PC-3 (cell line): ENCODE data around the gene C4orf50. TPM values are rescaled to one million over a fixed set of nuclear protein-coding genes. Genes with fewer than 3 reads are reported as not detected.

Source experiments
- ATAC-seq: fragments of 200-7000 bp; cut with Tn5 transposase; 2 replicates; pipeline ENCODE4 v1.9.1; 2020; ENCODE audit warnings: mild to moderate bottlenecking, moderate library complexity
- BruUV-seq: library from RNA; stranded (reverse); fragments of 400-500 nt; replicated peaks from 2 replicates; lab custom pipeline; 2021; lab: Mats Ljungman, UMichigan
- CTCF ChIA-PET: fragments of 300-600 bp; sonication (Branson Sonifier 250); formaldehyde crosslinking; loops from one replicate; lab custom pipeline; 2022; ENCODE audit warnings: antibody characterized with exemption; lab: Charles Lee
- POLR2A ChIA-PET: fragments of 300-600 bp; sonication (Branson Sonifier 250); formaldehyde crosslinking; loops from one replicate; lab custom pipeline; 2022; ENCODE audit warnings: antibody characterized with exemption; ENCODE audit not compliant: unreplicated experiment; lab: Charles Lee
- DNase-seq: peaks from one replicate; pipeline ENCODE4 v3.0.0-alpha.2; 2015
- H2AFZ ChIP-seq: fragments of 300-600 bp; sonication (generic); 2 replicates; pipeline ENCODE4 v1.6.0; 2016; ENCODE audit warnings: antibody characterized with exemption, low read length
- H3F3A ChIP-seq: fragments of 300-600 bp; sonication (generic); one replicate; pipeline ENCODE4 v1.6.0; 2017; ENCODE audit warnings: antibody characterized with exemption, low read length, control low read depth, mild to moderate bottlenecking; ENCODE audit not compliant: unreplicated experiment
- H3K27ac ChIP-seq: fragments of 300-600 bp; sonication (generic); 2 replicates; pipeline ENCODE4 v1.5.1; 2016; ENCODE audit warnings: mild to moderate bottlenecking, low read length
- H3K27me3 ChIP-seq: fragments of 300-600 bp; sonication (generic); 2 replicates; pipeline ENCODE4 v1.6.1; 2016; ENCODE audit warnings: low read length, mixed read lengths
- H3K36me3 ChIP-seq: fragments of 300-600 bp; sonication (generic); 2 replicates; pipeline ENCODE4 v1.6.1; 2016; ENCODE audit warnings: low read depth, mixed run types, low read length, mixed read lengths
- H3K4me1 ChIP-seq: fragments of 300-600 bp; sonication (generic); 2 replicates; pipeline ENCODE4 v1.5.1; 2016; ENCODE audit warnings: low read length; ENCODE audit not compliant: insufficient read depth
- H3K4me2 ChIP-seq: fragments of 300-600 bp; sonication (generic); 2 replicates; pipeline ENCODE4 v1.6.0; 2016; ENCODE audit warnings: low read length
- H3K4me3 ChIP-seq: fragments of 300-600 bp; sonication (generic); 2 replicates; pipeline ENCODE4 v1.5.1; 2016; ENCODE audit warnings: mild to moderate bottlenecking, low read length, mixed read lengths
- H3K79me2 ChIP-seq: fragments of 300-600 bp; sonication (generic); 2 replicates; pipeline ENCODE4 v1.6.1; 2017; ENCODE audit warnings: low read length, mixed read lengths
- H3K9ac ChIP-seq: fragments of 300-600 bp; sonication (generic); 2 replicates; pipeline ENCODE4 v1.6.0; 2016; ENCODE audit warnings: mild to moderate bottlenecking, low read length
- H3K9me2 ChIP-seq: fragments of 300-600 bp; sonication (generic); replicated peaks from 2 replicates; pipeline ENCODE4 v1.6.1; 2016; ENCODE audit warnings: mixed run types, low read length, mixed read lengths
- H3K9me3 ChIP-seq: fragments of 300-600 bp; sonication (generic); 2 replicates; pipeline ENCODE4 v1.6.1; 2016; ENCODE audit warnings: low read length, mixed read lengths
- H4K20me1 ChIP-seq: fragments of 300-600 bp; sonication (generic); 2 replicates; pipeline ENCODE4 v1.6.1; 2016; ENCODE audit warnings: low read length, mixed read lengths
- EZH2 ChIP-seq: fragments of 300-600 bp; sonication (generic); IDR thresholded peaks from one replicate; pipeline ENCODE4 v1.6.1; 2017; ENCODE audit warnings: antibody characterized with exemption, mild to moderate bottlenecking, low read length; ENCODE audit not compliant: unreplicated experiment
- EZH2phosphoT487 ChIP-seq: fragments of 300-600 bp; sonication (generic); IDR thresholded peaks from 2 replicates; pipeline ENCODE4 v1.6.1; 2018; ENCODE audit warnings: mild to moderate bottlenecking, antibody characterized with exemption, low read length, borderline replicate concordance
- intact Hi-C: fragments of 100-400 bp; cut with micrococcal nuclease; formaldehyde crosslinking; loops from 2 replicates; pipeline ENCODE4 v1.9.0; 2023
- total RNA-seq: library from RNA; depleted of rRNA; stranded (reverse); fragments of >200 nt; gene quantifications from 2 replicates; pipeline ENCODE4 v1.2.3, GENCODE V29; 2014
- TF ChIP-seq, protein P1 (sequence below): fragments of 300-600 bp; sonication (generic); conservative IDR thresholded peaks from 2 replicates; pipeline ENCODE4 v1.5.1; 2017; ENCODE audit warnings: antibody characterized with exemption, low read depth, mild to moderate bottlenecking, low read length

Gene C4orf50
- total RNA-seq, 1 experiment from 2014 or later: not detected

DNA sequence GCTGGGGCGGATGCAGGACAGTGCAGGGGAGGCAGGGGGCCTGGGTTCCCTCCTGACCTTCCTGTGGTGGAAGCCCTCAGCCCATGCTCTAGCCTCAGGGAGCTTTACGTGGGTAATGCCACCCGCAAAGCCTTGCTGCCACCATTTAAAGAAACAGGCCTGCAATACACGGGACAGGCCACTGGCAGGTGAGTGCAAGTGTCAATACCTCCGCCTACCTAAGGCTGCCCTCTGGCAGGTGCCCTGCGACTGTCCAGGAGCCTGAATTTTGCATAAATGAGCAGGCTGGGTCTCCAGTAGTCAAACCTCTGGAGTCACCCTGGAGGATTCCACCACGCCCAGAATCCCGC lies 131.2 kb downstream of the C4orf50 start:
- no peak overlapping the region for H3K27ac ChIP-seq
- no TSS peak for BruUV-seq
- no peak for TF ChIP-seq EZH2phosphoT487
- TF ChIP-seq, protein P1, sequence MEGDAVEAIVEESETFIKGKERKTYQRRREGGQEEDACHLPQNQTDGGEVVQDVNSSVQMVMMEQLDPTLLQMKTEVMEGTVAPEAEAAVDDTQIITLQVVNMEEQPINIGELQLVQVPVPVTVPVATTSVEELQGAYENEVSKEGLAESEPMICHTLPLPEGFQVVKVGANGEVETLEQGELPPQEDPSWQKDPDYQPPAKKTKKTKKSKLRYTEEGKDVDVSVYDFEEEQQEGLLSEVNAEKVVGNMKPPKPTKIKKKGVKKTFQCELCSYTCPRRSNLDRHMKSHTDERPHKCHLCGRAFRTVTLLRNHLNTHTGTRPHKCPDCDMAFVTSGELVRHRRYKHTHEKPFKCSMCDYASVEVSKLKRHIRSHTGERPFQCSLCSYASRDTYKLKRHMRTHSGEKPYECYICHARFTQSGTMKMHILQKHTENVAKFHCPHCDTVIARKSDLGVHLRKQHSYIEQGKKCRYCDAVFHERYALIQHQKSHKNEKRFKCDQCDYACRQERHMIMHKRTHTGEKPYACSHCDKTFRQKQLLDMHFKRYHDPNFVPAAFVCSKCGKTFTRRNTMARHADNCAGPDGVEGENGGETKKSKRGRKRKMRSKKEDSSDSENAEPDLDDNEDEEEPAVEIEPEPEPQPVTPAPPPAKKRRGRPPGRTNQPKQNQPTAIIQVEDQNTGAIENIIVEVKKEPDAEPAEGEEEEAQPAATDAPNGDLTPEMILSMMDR: no peak
- TF ChIP-seq EZH2: no peak
- H3K4me3 ChIP-seq: no peak overlapping the region
- ChIA-PET CTCF (no interaction called here), POLR2A (no interaction called here)
- no peaks in the 10 kb centered on the region for H4K20me1 ChIP-seq
- H3K4me2 ChIP-seq: no peak overlapping the region
- H3K9me3 ChIP-seq: no peaks in the 10 kb centered on the region
- H3K27me3 ChIP-seq: peaks cover 42% of the 10 kb centered on the region
- H3K9me2 ChIP-seq: no peaks in the 10 kb centered on the region
- H3K4me1 ChIP-seq: no peaks in the 10 kb centered on the region
- no peak; the same call in 1 of the 2 replicates for ATAC-seq
- intact Hi-C loops: no loop called here
- H3K36me3 ChIP-seq: no peaks in the 10 kb centered on the region
- no peak overlapping the region for H3K9ac ChIP-seq
- H3K79me2 ChIP-seq: no peaks in the 10 kb centered on the region
- H2AFZ ChIP-seq: no peak overlapping the region
- H3F3A ChIP-seq: no peaks in the 10 kb centered on the region
- no peak for DNase-seq

- H3K4me2 ChIP-seq: no peak overlapping the region
- H2AFZ ChIP-seq: no peak overlapping the region
Measured at GRCh38 chr4:5885733-5886132, 132.5 kb downstream of the C4orf50 start.

GRCh38 chr4:5884796-5885195 lies 133.4 kb downstream of the C4orf50 start:
- DNase-seq: no peak
- no peaks in the 10 kb centered on the region for H4K20me1 ChIP-seq
- ATAC-seq: no peak
- peaks cover 34% of the 10 kb centered on the region for H3K27me3 ChIP-seq
- ChIA-PET CTCF (no interaction called here), POLR2A (no interaction called here)
- H3K79me2 ChIP-seq: no peaks in the 10 kb centered on the region
- H3F3A ChIP-seq: no peaks in the 10 kb centered on the region
- H3K9ac ChIP-seq: no peak overlapping the region
- TF ChIP-seq EZH2phosphoT487 (no peak), EZH2 (no peak)
- TF ChIP-seq, protein P1: no peak
- no peak overlapping the region for H2AFZ ChIP-seq
- no peaks in the 10 kb centered on the region for H3K4me1 ChIP-seq
- H3K4me3 ChIP-seq: no peak overlapping the region
- H3K27ac ChIP-seq: no peak overlapping the region
- intact Hi-C loops: no loop called here
- no TSS peak for BruUV-seq
- H3K36me3 ChIP-seq: no peaks in the 10 kb centered on the region
- no peaks in the 10 kb centered on the region for H3K9me3 ChIP-seq
- H3K4me2 ChIP-seq: no peak overlapping the region
- H3K9me2 ChIP-seq: no peaks in the 10 kb centered on the region

More at GRCh38 chr4:5885733-5886132, 132.5 kb downstream of the C4orf50 start:
- H3K36me3 ChIP-seq: no peaks in the 10 kb centered on the region
- no peak overlapping the region for H3K9ac ChIP-seq
- no peak overlapping the region for H3K4me3 ChIP-seq
- BruUV-seq: no TSS peak
- intact Hi-C loops: no loop called here
- no peaks in the 10 kb centered on the region for H4K20me1 ChIP-seq
- no peaks in the 10 kb centered on the region for H3K9me2 ChIP-seq
- ATAC-seq (no peak), DNase-seq (no peak)
- no peaks in the 10 kb centered on the region for H3K79me2 ChIP-seq
- H3K27me3 ChIP-seq: peaks cover 38% of the 10 kb centered on the region
- no peaks in the 10 kb centered on the region for H3K9me3 ChIP-seq
- TF ChIP-seq, protein P1: no peak
- TF ChIP-seq EZH2phosphoT487: no peak
- TF ChIP-seq EZH2: no peak
- H3K27ac ChIP-seq: no peak overlapping the region
- H3K4me1 ChIP-seq: no peaks in the 10 kb centered on the region
- ChIA-PET POLR2A (no interaction called here), CTCF (no interaction called here)
- H3F3A ChIP-seq: no peaks in the 10 kb centered on the region
